ENCODE data around the gene DLGAP4.

DNA sequence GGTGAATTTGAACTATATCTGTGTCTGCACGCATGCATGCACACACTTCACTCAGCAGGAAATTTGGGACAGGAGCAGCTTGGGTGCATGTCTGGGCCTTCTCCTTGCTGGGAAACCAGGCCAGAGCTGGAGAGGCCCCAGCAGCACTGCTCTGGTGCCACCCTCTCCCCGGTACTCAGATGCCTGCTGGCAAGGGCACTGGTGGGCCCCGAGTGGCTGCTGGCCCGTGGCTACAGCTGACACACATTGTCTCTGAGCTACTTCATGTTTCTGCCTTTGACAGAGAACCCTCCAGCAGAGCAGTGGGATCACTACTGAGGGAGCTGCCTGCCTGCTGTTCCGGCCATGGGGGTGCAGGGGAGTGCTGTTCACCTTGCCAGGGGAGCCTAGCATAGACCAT lies 37.5 kb downstream of the DLGAP4 start:
- TF ChIP-seq CBX2 (IDR thresholded peaks at IDR 0.05; ENCODE audit: borderline replicate concordance, low read depth): no peak
- no peak for TF ChIP-seq CEBPB (IDR thresholded peaks at IDR 0.05)
- no peak for TF ChIP-seq RCOR1 (IDR thresholded peaks at IDR 0.05; ENCODE audit: low read depth, low read length)
- no peak for TF ChIP-seq EP300 (IDR thresholded peaks at IDR 0.05)
- no peak for TF ChIP-seq FOSB (CRISPR knock-in tag; IDR thresholded peaks at IDR 0.05)
- TF ChIP-seq SMC3 (IDR thresholded peaks at IDR 0.05): no peak
- TF ChIP-seq, protein P1, sequence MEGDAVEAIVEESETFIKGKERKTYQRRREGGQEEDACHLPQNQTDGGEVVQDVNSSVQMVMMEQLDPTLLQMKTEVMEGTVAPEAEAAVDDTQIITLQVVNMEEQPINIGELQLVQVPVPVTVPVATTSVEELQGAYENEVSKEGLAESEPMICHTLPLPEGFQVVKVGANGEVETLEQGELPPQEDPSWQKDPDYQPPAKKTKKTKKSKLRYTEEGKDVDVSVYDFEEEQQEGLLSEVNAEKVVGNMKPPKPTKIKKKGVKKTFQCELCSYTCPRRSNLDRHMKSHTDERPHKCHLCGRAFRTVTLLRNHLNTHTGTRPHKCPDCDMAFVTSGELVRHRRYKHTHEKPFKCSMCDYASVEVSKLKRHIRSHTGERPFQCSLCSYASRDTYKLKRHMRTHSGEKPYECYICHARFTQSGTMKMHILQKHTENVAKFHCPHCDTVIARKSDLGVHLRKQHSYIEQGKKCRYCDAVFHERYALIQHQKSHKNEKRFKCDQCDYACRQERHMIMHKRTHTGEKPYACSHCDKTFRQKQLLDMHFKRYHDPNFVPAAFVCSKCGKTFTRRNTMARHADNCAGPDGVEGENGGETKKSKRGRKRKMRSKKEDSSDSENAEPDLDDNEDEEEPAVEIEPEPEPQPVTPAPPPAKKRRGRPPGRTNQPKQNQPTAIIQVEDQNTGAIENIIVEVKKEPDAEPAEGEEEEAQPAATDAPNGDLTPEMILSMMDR (IDR thresholded peaks at IDR 0.05): no peak
